GM19328 (cell line): Measurements from ENCODE around the gene MMS19.

Experiments
- ATAC-seq: cut with Tn5 transposase; IDR thresholded peaks from one replicate; pipeline ENCODE4 v1.9.1; 2021; ENCODE audit warnings: mild to moderate bottlenecking, moderate library complexity; ENCODE audit not compliant: unreplicated experiment

MMS19 gene, protein sequence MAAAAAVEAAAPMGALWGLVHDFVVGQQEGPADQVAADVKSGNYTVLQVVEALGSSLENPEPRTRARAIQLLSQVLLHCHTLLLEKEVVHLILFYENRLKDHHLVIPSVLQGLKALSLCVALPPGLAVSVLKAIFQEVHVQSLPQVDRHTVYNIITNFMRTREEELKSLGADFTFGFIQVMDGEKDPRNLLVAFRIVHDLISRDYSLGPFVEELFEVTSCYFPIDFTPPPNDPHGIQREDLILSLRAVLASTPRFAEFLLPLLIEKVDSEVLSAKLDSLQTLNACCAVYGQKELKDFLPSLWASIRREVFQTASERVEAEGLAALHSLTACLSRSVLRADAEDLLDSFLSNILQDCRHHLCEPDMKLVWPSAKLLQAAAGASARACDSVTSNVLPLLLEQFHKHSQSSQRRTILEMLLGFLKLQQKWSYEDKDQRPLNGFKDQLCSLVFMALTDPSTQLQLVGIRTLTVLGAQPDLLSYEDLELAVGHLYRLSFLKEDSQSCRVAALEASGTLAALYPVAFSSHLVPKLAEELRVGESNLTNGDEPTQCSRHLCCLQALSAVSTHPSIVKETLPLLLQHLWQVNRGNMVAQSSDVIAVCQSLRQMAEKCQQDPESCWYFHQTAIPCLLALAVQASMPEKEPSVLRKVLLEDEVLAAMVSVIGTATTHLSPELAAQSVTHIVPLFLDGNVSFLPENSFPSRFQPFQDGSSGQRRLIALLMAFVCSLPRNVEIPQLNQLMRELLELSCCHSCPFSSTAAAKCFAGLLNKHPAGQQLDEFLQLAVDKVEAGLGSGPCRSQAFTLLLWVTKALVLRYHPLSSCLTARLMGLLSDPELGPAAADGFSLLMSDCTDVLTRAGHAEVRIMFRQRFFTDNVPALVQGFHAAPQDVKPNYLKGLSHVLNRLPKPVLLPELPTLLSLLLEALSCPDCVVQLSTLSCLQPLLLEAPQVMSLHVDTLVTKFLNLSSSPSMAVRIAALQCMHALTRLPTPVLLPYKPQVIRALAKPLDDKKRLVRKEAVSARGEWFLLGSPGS

DNA sequence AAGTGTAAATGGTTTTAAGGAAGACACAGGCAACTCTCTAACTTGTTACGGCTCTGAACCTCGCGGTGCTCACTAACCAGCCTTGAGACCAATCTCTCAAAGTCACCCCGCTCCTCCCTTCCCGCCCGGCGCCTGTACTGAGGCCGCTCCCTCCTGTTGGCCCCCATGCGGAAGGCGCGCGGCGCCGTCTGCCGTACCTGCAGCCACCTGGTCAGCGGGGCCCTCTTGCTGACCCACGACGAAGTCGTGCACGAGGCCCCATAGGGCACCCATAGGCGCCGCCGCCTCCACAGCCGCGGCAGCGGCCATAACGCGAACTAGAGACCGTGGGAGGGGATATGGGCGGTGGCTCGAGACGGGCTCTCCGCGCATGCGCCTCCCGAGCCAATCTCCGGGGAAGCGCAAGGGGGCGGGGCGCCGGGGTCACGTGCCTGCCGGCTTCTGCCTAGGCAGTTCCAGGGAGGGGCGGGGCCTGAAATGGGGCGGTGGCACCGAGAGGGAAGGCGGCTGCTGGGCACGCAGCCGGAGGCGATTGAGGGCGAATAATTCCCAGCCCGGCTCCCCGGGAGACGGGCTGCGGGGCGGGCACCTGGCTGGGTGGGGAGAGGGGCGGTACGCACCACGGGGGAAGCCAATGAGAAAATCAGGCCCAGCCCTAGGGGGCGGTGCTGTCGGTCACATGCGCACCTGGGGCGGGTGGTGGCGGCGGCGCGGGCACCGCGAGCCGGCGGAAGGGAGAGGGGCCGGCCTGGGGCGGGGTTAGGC is at the start of gene MMS19:
Gene MMS19, minus strand, starts transcription at position 347 of the 765 bp plus-strand sequence. Its CDS starts 38 bp downstream, at position 309.
- peak; percentile 96 for ATAC-seq

DNA sequence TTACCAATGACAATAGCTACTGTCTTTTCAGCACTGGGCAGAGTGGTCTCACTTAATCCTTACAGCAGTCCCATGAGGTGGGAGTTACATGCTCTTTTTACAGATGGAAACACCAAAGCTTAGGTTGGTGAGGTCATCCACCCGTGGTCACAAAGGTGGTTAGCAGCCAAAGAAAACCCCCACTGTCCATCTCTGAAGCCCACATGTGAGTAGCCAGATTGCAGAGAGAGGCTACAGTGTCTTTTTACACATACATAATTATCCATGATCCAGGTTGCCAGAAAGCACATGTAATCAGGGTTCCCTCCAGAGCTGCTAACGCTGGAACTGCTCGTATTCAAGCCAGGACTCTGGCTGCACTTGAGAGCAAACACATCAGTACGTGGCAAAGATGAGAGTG is 49.7 kb upstream of the MMS19 start:
- no peak for ATAC-seq

DNA sequence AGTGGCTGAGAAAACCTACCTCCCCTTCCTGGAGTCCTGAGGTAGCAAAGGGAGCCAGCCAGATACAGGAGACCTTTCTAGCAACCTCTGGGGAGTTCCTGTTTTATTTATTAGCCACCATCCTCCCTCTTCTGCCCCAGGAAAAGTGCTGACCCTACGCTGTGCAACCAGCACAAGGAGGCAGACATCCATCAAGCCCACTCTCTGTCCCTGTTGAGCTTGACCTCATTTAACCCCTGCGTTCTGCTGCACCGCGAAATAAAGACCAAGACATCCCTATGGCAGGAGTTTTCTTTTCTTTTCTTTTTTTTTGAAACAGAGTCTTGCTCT is 49.0 kb upstream of the MMS19 start:
- no peak for ATAC-seq

DNA sequence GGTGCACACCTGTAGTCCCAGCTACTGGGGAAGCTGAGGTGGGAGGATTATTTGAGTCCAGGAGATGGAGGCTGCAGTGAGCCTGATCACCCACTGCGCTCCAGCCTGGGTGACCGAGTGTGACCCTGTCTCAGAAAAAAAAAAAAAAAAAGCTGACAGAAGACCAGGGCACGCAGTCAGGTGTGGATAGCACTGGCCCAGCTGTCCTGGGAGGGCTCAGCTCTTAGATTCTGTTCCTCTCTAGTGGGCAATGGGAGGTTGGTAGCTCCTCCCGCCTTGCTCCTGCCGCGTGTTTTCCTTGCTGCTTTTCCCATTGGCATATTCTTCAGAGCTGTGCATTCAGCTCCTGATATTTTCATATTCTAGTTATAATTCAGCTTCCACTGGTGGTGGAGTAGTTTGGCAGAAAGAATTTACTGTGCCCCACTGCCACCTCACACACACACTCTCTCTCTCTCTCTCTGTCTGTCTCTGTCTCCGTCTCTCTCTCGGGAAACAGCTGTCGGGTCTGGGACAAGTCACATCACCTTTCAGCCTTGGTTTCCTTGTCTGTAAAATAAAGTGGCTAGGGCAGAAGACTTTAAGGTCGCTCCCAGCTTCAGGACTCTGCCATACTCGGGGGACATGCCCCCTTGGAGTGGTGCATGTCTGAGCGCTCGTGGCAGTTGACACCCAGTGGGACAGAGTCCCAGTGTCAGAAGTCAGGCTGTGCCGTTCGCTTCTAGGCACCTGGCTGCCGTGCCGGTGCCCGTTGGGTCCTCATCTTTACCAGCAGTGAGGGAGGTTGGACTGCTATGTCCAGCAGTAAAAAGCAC is 48.4 kb upstream of the MMS19 start:
- ATAC-seq, result no peak

DNA sequence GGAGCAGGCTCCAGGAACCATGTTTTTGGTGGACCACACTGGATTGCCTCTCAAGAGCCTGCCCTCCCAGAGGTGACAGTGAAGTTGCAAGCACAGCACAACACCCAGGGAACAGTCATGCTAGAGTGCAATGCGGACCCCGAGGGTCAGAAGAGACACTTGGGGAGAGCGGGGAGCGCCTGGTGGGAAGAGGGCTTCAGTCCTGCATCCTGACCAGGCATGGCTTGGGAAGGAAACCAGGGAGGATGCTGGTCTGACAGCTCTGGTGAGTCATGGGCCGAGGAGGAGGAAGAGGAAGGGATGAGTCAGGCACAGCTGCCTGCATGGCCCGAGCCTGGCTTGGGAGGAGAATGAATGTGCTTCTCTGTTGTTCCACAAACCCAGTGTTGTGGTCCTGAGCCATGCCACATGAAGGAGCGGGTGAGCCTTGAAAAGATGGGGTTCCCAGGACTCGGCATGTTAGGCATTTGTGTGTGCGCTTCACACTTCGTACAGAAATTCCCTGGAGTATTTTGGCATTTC is 44.9 kb upstream of the MMS19 start:
- no peak for ATAC-seq

DNA sequence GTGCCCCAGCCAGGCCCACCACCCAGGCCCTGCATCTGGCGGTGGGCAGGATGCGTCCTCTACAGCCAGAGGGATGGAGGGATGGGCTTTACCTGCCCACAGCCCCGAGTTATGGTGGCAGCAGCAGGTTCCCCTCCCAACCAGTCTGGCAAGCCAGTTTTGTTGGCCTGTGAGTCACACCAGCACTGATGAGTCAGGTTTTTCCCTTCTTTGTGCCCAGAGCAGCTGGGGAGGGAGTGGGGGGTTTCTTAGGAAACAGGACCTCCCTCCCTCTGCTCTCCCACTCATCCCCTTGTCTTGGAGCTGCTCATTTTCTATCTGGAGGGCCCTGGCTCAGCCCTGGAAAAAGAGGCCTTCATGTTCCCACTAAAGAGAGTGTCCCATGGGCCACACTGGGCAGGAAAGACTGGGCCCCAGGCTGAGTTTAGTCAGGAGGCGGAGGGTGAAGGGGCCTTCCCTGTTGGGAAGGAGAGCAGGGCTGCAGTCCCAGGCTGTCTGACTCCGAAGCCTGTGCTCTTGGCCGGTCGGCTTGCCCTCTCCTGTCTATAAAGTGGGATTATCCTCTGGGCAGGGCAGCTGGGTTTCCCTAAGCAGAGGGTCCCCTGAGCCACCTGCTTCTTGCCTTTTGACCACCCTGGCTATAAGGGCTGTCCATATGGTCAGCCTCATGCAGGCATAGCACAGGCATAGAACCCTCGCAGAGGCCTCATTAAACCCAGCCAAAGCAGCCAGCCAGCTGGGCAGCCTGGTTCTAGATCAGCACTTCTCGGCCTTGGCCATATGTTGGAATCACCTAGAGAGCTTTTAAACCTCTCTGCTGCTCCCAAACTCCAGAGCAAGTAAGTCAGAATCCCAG is 44.2 kb upstream of the MMS19 start:
- no peak for ATAC-seq

DNA sequence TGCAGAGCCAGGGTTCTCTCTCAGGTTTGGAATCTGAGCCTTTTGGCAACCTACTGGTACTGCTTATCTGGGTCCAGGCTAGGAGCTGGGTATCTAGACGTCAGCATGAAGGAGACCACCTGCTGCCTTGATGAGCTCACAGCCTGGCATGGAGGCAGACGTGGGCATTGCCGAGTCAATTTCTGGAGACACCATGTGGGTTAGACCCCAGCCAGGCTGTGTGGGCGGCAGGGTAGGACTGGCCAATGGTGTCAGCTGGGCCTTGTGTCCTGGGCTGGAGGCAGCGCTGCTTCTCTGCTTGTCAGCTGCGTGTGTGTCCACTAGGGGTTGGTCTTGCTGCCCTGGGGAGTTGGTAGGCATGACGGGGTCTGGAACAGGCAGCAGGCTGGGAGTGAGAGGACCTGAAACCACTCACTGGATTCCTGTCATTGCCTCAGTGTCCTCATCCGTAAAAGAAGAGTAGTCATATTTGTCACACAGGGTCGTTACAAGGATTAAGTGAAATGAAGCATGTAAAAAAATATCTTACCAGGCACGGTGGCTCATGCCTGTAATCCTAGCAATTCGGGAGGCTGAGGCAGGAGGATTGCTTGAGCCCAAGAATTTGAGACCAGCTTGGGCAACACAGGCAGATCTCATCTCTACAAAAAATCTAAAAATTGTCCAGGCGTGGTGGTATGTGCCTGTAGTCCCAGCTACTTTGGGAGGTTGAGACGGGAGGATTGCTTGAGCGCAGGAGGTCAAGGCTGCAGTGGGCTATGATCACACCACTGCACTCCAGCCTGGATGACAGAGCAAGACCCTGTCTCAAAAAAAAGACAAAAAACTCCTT is 42.7 kb upstream of the MMS19 start:
- no peak for ATAC-seq

DNA sequence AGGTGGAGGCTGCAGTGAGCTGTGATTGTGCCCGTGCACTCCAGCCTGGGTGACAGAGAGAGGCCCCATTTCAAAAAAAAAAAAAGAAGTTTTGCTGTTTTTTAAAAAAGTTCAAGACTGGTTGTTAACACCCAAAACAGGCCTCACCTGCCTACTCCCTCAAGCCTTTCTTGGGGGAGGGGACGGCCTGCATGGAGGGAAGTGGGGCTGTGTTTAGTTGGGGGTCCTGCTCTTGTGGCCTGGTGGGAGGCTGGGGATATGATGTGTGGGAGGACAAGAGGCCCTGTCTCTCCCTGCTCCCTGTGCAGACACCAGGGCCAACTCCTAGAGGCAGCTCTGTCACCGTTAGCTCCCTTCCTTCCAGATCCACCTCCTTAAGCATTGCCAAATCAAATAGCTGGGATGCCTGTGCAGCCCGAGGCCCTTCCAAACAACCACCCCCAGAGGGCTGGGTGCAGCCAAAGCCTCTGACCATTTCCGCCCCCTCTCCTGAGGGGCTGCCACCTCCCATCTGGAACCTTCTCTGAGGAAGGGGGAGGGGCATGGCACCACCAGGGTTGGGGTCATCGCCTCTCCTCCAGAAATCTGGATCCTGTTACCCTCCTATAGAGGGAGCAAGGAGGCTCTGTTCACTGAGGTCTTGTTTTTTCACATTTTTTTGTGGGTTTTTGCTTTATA is 41.4 kb upstream of the MMS19 start:
- no peak for ATAC-seq

DNA sequence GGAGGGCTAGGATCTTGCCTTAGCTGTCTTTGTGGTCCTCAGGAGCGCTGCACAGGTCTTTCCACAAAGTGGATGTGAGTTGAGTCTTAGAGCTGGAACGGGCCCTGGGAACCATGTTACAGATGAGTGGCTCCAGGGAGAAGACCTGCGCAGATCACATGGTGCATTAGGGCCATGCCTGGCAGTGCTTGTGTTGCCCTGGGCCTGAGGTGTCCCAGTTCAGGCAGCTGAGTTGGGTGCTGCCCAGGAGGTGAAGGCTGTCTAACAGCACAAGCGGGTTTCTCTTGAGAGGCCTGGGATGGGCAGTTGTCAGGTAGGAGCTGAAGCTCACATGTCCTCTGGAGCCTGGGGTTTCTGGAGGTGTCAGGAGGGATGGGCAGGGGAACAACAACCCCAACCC is 40.6 kb upstream of the MMS19 start:
- no peak for ATAC-seq

DNA sequence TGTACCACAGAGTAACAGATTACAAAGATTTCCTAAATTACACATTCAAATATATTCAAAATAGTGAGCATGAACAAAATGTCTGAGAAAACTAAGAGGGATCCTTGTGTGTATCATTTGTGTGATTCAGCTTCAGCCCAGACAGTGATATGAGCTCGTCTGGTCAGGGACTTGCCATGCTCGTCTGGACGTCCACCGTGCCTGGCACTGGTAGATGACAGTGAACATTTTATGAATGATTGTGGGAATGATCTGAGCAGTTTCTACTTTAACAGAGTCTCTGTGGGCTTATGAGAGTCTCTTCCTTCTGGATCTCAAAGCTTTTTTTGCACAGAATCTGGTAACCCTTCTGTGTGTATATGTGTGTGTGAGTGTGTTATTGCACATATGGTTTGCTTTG is 40.2 kb upstream of the MMS19 start:
- no peak for ATAC-seq

DNA sequence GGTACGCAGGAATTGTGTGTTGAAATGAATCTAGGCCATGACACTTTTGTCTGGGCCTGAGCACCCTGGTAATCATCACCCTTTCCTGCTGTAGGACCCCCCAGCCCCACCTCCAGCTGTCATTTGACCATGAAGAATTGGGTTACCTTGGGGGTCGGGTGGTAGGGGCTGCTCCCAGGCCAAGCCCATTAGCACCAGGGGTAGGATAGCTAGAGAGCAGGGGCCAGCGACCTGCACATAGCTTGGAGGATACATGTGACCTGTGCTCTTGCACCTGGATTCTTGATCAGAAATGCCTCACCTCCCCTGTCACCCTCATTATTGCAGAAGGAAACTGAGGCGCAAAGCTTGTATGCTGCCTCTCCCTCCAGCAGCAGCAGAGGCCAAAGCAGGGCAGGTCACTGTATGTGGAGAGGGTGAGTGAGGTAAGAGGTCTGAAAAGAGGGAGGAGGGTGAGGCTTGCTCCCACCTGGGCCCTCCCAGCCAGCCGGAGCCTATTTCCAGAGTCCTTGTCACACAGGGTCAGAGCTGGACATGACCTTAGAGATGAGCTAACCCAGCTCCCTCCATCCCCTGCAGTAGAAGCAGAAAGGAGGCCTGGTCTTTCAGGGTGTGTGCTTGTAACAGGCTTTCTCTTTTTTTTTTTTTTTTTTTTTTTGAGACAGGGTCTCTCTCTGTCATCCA is 39.1 kb upstream of the MMS19 start:
- no peak for ATAC-seq

DNA sequence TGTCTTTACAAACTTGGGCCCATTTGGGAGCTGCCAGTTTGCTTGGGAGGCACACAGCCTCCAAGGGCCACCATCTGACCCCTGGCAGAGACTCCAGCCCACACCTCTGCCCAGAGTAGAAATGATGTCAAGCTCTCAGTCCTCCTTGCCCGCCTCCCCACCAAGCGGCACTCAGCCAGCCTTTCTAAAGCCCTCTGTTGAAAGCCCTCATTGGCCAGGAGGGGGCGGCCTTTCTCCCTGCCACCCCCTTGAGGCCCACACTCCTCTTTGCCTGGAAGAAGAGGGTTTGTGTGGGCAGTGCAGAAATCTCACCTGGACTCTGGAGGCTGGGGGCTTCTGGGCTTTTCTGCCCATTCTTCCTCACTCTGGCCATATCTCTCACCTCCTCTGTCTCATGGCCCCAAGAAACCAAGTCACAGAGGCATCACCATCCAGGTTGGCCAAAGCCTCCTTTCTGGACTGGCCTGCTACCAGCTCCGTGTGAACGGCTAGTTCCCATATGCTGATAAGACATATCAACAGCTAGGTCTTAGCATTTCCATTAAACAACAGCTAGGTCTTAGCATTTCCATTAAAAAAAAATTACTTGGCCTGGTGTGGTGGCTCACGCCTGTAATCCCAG is 36.6 kb upstream of the MMS19 start:
- no peak for ATAC-seq

DNA sequence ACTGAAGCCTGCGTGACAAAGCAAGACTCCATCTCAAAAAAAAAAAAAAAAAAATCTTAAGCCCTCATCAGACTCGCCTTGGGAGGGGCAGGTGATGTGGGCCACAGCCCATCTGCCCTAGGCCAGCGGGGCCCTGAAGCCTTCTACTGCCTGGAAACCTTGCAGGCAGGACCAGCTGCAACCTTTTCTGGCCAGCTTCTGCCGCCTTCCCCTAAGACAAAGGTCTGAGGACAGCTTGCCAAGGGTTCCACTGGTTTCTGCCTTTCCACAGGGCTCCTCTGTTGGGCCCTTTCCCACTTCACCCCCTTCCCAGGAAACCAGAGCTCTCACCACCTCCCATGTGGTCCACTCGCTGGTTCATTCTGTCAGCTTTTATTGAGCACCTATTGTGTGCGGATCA is 35.7 kb upstream of the MMS19 start:
- no peak for ATAC-seq

DNA sequence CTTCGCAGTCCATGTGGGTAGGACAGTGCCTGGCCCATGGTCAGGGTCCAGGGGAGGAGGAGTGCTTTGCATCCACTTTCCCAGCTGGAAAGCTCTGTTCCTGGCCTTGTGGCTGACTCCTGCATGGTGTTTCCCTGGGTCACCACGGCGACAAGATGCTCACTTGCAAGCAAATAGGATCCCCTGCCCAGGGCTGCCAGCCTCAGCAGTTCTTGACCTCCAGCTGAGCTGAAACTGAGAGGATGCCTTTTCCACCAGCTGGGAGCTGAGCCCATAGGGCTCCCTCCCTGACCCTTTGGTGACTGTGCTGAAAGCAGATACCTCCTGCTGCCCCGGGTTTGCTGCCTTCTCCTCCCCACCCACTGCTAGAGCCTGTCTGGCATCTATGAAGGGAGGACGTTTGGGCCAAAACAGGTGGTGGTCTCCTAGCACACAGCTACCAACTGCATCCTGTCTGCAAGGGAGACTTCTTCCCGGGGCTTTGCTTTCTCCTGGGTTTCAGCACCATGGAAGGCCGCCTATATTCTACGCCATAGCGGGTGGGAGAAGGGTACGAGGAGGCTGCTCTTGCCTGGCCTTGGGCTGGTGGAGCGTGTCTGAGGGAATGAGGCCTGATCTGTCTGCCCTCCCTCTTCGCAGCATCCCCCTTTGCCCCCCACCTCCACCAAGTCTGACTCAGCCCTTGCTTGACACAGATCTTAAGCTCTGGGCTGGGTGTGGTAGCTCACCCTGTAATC is 34.9 kb upstream of the MMS19 start:
- no peak for ATAC-seq

DNA sequence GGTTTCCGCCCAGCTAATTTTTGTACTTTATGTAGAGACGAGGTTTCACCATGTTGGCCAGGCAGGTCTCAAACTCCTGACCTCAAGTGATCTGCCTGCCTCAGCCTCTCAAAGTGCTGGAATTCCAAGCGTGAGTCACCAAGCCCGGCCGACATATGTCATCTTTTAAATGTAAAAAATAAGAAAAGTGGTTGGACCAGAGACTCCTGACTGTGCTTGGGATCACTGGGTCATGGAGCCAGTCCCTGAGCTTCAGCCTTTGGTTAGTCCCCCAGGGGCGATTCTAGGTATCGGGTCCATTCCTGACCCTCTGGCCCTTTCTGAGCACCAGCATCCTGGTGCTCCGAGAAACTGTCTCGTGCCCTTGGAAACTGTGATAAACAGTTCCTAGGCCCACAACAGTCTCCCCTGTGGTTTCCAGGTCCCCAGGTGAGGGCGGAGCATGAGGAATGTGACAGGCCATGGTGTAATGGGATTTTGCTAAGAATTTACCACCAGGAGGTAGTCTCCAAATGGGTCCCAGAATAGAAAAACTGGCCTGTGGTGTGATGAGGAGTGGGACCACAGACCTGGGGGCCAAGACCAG is 33.3 kb upstream of the MMS19 start:
- ATAC-seq, result no peak
